Astrocyte of the spinal cord (primary cell): ENCODE data around the gene MAP2K3.

ENCODE experiments used
- DNase-seq: peaks from one replicate; pipeline ENCODE4 v3.0.0; 2011; ENCODE audit warnings: low read depth, low spot score
- H3K4me3 ChIP-seq: 2 replicates; pipeline ENCODE4 v1.5.1; 2011; ENCODE audit warnings: low read depth, mild to moderate bottlenecking, low read length, moderate library complexity
- in situ Hi-C: cut with HindIII; loops from 2 replicates; pipeline ENCODE4 v1.10.0; 2017; ENCODE audit warnings: low sequenced_read_pairs
- TF ChIP-seq, protein P1 (sequence below): IDR thresholded peaks from 2 replicates; pipeline ENCODE4 v1.5.1; 2012; ENCODE audit warnings: low read depth, mild to moderate bottlenecking, low read length, inconsistent platforms

MAP2K3 gene

DNA sequence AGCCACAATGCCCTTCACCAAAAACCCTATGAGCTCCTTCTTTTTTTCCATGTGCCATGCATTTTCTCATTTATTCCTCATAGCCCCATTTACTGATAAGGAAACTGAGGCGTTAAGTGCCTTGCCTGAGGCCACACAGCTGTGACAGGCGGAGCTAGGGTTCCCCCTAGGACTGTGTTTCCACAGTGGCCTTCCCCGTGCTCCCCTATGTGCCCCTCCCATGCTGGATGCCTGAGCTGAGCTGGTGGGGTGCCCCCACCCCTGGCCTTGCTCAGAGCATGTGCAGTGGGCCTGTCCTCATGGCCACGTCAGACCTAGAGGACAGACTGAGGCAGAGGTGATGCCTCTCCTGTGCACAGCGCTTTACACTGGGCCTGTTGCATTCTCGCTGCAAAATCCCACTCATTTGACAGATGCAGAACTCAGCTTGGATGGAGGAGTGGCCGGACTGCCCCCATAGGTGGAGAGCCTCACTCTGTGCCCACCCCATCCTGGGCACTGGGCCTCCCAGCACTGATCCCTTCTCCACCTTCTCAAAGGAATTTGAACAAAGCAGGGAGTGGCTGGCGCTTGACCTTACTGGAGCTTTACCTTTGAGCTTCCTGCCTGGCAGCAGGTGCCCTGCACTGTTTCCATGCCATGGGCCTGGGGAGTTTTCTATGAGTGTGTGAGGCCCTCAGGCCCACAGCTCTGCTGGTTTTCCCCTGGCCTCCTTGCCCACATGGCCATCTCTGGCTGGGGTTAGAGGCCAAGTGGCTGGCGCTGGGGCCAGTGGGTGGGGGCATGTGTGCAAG, 2.6 kb downstream of the MAP2K3 start:
- TF ChIP-seq, protein P1, sequence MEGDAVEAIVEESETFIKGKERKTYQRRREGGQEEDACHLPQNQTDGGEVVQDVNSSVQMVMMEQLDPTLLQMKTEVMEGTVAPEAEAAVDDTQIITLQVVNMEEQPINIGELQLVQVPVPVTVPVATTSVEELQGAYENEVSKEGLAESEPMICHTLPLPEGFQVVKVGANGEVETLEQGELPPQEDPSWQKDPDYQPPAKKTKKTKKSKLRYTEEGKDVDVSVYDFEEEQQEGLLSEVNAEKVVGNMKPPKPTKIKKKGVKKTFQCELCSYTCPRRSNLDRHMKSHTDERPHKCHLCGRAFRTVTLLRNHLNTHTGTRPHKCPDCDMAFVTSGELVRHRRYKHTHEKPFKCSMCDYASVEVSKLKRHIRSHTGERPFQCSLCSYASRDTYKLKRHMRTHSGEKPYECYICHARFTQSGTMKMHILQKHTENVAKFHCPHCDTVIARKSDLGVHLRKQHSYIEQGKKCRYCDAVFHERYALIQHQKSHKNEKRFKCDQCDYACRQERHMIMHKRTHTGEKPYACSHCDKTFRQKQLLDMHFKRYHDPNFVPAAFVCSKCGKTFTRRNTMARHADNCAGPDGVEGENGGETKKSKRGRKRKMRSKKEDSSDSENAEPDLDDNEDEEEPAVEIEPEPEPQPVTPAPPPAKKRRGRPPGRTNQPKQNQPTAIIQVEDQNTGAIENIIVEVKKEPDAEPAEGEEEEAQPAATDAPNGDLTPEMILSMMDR: no peak
- DNase-seq: no peak
- H3K4me3 ChIP-seq: peak overlapping the region; percentile 21
- in situ Hi-C loops: no loop called here

DNA sequence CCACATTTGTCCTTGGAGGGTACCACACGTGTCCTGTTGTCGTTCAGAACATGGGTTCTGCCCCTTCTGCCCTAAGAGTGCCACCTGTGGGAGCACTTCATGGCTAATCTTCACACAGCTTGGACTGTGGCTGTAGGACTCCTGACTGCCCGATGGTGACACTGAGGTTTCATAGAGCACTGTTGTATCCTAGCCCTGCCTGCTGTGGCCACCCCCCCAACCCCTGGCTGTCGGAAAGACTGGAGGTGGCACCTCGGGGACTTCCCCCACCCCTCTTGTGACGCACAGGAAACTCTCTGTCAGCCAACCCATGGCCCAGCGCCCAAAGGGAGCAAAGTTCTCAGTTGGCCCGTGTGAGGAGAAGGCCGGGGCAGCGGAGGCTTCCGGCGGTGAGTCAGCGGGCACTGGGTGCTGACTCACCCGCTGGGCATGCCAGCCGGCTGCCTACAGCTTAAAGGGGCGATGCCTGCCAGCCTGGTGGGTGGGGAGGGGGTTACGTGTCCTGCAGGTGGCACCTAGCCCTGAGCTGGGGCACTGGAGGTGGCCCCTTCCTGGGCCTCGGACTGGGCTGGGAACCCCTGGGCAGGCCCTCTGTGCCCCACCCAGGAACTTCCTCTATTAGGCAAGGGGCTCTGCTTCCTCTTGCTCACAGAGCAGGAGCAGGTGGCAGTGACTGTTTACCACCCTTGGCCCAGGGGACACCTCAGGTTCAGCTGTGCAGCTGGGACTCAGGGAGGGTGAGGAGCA, 3.4 kb downstream of the MAP2K3 start:
- in situ Hi-C loops: no loop called here
- TF ChIP-seq, protein P1: no peak
- no peak overlapping the region for H3K4me3 ChIP-seq
- DNase-seq: peak; percentile 95

DNA sequence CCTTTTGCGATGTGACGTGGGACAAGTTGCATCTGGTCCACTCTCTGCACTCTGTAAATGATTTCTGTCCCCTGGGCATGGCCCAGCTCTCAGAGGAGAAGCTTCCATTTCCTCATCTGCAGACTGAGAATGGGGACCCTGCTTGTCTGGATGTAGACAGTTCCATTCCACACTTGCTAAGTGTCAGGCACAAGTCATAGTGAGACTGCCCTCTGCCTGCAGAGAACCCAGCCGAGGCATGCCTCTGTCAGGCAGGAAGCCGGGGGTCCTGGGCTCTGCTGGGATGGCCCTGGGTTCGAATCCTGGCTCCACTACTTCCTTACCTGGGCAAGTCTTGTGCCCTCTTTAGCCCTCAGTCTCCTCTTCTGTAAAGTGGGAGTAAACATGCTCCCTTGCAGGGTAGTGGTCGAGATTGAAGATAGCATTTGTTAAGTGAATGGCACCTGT, 4.1 kb downstream of the MAP2K3 start:
- H3K4me3 ChIP-seq: no peak overlapping the region
- in situ Hi-C loops: no loop called here
- DNase-seq: no peak
- TF ChIP-seq, protein P1: peak; percentile 1

DNA sequence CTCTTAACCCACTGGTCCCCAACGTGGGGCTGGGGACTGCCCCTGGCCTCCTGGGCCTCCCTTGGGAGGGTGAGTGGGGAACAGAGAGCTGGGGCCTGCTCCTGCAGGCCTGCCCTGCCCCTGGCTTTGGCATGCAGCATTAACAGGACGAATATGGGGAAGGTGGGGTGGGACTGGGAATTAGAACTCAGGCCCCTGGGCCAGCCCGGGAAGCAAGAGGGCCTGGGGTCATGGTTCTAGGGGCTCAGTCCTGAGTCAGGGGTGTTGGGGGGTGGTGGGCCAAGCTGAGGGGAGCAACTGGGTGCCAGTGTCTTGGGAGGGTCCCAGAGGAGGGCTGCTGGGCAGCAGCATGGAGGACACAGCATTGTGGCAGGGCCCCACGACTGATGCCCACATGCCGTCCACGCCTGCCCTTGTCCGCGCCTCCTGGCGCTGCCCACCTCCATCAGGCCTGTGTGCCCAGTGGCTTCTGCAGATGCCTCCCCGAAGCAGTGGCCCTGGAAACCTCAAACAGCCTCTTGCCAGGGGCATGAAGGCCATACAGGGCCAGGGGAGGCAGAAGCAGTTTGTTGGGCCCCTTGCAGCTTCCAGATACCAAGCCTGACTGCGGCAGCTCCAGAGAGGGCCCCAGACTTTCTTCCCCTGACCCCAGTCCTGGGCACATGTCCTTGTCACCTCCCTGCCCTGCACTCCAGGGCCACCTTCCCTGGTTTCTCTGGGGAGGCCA, 4.8 kb downstream of the MAP2K3 start:
- in situ Hi-C loops: no loop called here
- DNase-seq: no peak
- TF ChIP-seq, protein P1: no peak

DNA sequence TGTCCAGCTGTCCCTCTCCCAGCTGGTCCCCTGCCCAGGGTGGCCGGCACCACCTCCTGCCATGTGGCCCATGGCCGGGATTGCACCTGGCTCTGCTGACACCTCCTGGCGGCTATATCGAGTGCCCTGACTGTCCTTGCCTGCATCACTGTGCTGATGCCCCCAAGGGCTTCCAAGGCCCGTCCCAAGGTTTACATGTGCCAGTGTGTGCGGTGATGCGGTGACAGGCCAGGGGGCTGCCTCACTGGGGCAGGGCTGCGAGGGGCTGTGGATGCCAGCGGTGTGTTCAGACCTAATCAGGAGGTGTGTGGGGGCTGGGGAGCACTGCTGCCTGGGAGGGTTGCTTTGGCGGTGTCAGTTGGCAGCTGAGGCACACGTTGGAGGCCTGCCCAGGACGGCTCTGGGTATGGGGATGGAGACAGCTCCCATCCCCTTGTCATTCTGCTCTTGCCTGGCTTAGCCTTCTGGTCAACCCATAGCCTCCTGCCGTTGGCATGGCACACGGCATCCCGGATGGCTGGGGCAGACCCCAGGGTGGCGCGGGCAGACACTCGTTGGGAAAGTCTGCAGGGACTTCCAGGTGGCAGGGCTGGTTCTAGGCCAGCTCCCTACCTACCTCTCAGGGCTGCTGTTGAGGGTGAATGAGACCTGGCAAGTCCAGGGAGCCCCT, 5.5 kb downstream of the MAP2K3 start:
- H3K4me3 ChIP-seq: no peak overlapping the region

More for the DNA sequence above, 4.8 kb downstream of the MAP2K3 start:
- H3K4me3 ChIP-seq: no peak overlapping the region

More for the DNA sequence above, 5.5 kb downstream of the MAP2K3 start:
- in situ Hi-C loops: no loop called here
- TF ChIP-seq, protein P1: no peak
- no peak for DNase-seq
